ENCODE measurements around the gene PRKCQ.

- no peak for TF ChIP-seq CTCF (IDR thresholded peaks at IDR 0.05; ENCODE audit: insufficient read depth, low read length, poor library complexity, severe bottlenecking)
- no peak for TF ChIP-seq EZH2phosphoT487 (conservative IDR thresholded peaks at IDR 0.05; ENCODE audit: low read length)
These were observed 10.0 kb upstream of the PRKCQ start for GRCh38 chr10:6590100-6590499.
